Stimulated activated CD8-positive, alpha-beta memory T cell treated with anti-CD3 and anti-CD28 coated beads, Interleukin-15, amount 100 ng/mL, for 4 hours (primary cell): Measurements from ENCODE around the gene PSMD5.

Source experiments
- DNase-seq, 2 donors: peaks; one replicate each; pipeline ENCODE4 v3.0.0-alpha.2; 2020; ENCODE audit warnings: low read depth in 2 of 2

Gene PSMD5

GRCh38 chr9:120842685-120843485 is at the start of gene PSMD5:
TSS of gene PSMD5 (minus strand) at chr9:120842922. CDS start at chr9:120842909, 13 bp downstream.
- peak; percentile 90 to 94 for DNase-seq

GRCh38 chr9:120891884-120892747 is 49.4 kb upstream of the PSMD5 start:
- DNase-seq: no peak

GRCh38 chr9:120891245-120891883 is 48.6 kb upstream of the PSMD5 start:
- no peak for DNase-seq

- DNase-seq: no peak
These were observed 47.9 kb upstream of the PSMD5 start for GRCh38 chr9:120890320-120891244.

GRCh38 chr9:120889606-120890271 is 47.0 kb upstream of the PSMD5 start:
- DNase-seq: no peak

GRCh38 chr9:120888626-120889025 is 45.9 kb upstream of the PSMD5 start:
- DNase-seq: no peak

- no peak for DNase-seq
These were observed 43.8 kb upstream of the PSMD5 start for GRCh38 chr9:120886490-120886967.

GRCh38 chr9:120885958-120886357 is 43.2 kb upstream of the PSMD5 start:
- no peak for DNase-seq

GRCh38 chr9:120885457-120885856 is 42.7 kb upstream of the PSMD5 start:
- no peak for DNase-seq

GRCh38 chr9:120883608-120883996 is 40.9 kb upstream of the PSMD5 start:
- no peak for DNase-seq

- DNase-seq: no peak
These were observed 40.3 kb upstream of the PSMD5 start for GRCh38 chr9:120882935-120883607.

- DNase-seq: no peak
These were observed 36.7 kb upstream of the PSMD5 start for GRCh38 chr9:120879446-120879845.

- no peak for DNase-seq
These were observed 35.7 kb upstream of the PSMD5 start for GRCh38 chr9:120878188-120879130.

GRCh38 chr9:120877276-120878034 is 34.7 kb upstream of the PSMD5 start:
- no peak for DNase-seq

- no peak for DNase-seq
These were observed 34.1 kb upstream of the PSMD5 start, which contains the start of gene PHF19 for GRCh38 chr9:120876842-120877240. TSS of gene PHF19 (minus strand) at chr9:120877188. CDS start at chr9:120874741, 2,447 bp downstream.

- peak; percentile 55 to 67 for DNase-seq
These were observed 33.5 kb upstream of the PSMD5 start for GRCh38 chr9:120875954-120876841.

GRCh38 chr9:120875643-120875953 is 32.9 kb upstream of the PSMD5 start:
- DNase-seq: no peak
